ENCODE measurements around the gene RGS19. TPM values are rescaled to one million over a fixed set of nuclear protein-coding genes. Genes with fewer than 3 reads are reported as not detected.

RGS19 gene
- total RNA-seq, 1 donor from 2014 or later = 53.4 TPM

GRCh38 chr20:64051561-64052325 is 27.6 kb downstream of the RGS19 start:
- ChIA-PET POLR2A (interaction anchor here (0.5 kb wide), 1 partner anchor 69 kb away, joined by 3 read pairs; no protein-coding TSS in a partner anchor), CTCF (interaction anchor here (1.2 kb wide), 1 partner anchor 12 kb away, joined by 3 read pairs; no protein-coding TSS in a partner anchor)
- H3K27ac Mint-ChIP-seq = no peak overlapping the region
- H3K36me3 Mint-ChIP-seq (ENCODE audit: low read depth) = no peaks in the 10 kb centered on the region
- intact Hi-C loops (cut with micrococcal nuclease) = no loop called here
- no peaks in the 10 kb centered on the region for H3K9me3 Mint-ChIP-seq
- DNase-seq = no peak
- H3K27me3 Mint-ChIP-seq = peaks cover 39% of the 10 kb centered on the region
- ATAC-seq (ENCODE audit: low read depth) = no peak
- TF ChIP-seq CTCF (IDR thresholded peaks at IDR 0.05) = no peak
- peaks cover 6% of the 10 kb centered on the region for H3K4me1 Mint-ChIP-seq
- H3K4me3 Mint-ChIP-seq = no peak overlapping the region

DNA sequence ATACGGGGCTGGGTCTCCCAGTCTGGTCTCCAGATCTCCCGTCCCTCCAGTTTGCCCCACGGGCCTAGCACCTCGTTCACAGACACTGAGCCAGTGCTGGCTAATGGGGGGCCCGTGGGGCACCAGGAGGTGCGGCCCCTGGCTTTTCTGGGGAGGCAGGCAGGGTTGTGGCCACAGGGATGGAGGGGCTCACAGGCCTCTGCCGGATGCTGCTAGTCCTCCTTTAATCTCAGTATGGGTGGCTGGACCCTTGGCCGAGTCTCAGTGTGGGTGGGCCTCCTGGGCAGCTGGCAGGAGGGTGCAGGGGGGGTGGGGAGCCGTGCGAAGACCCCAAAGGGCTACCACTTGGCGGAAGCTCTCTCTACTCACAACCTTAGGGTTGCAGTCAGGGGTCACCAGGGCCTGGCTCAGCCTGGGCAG is 28.3 kb downstream of the RGS19 start:
- Mint-ChIP-seq H3K4me1 (peaks cover 6% of the 10 kb centered on the region), H3K27me3 (peaks cover 43% of the 10 kb centered on the region), H3K36me3 (ENCODE audit: low read depth) (no peaks in the 10 kb centered on the region), H3K27ac (no peak overlapping the region), H3K9me3 (no peaks in the 10 kb centered on the region), H3K4me3 (no peak overlapping the region)
- ATAC-seq (ENCODE audit: low read depth) (no peak), DNase-seq (no peak)
- TF ChIP-seq CTCF (IDR thresholded peaks at IDR 0.05) = no peak
- intact Hi-C loops (cut with micrococcal nuclease) = no loop called here
- ChIA-PET POLR2A (interaction anchor here (0.5 kb wide), 1 partner anchor 69 kb away, joined by 3 read pairs; no protein-coding TSS in a partner anchor), CTCF (no interaction called here)

DNA sequence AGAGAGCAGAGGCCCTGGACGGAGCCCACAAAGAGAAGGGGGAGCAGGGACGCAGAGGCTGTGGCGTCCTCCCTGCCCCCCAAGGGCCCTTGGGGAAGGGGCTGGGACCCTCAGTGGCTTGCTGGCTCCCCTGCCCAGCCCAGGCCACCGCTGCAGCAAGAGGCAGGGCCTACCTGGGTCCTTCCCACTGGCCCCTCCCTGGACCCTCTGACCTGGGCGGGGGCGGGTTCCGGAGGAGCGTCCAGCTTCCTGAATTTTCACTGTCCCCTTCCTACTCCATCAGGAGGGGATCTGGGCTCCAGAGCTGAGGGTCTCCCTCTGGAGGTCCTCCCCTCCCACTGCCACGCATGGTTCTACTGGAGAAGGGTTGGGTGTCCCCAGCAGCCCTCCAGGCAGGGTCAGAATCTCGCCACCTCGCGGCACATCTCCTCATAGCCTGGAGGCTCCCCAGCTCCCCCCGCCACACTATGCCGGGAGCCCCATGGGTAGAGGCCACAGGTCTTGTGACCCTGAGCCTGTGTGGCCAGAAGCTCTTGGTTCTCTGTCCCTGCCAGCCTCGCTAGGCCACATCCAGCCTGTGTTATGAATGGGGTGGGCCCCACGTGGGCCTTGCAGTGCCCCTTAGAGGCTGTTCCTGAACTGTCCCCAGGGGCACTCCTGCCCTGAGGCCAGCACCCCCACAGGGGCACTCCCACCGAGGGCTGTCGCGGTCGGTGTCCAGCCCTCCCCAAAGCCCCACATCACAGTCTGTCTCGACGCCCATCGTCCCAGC is 28.9 kb downstream of the RGS19 start:
- no peak for TF ChIP-seq CTCF (IDR thresholded peaks at IDR 0.05)
- Mint-ChIP-seq H3K4me3 (no peak overlapping the region), H3K9me3 (no peaks in the 10 kb centered on the region), H3K27ac (no peak overlapping the region), H3K27me3 (peaks cover 44% of the 10 kb centered on the region), H3K36me3 (ENCODE audit: low read depth) (no peaks in the 10 kb centered on the region), H3K4me1 (peaks cover 6% of the 10 kb centered on the region)
- DNase-seq (no peak), ATAC-seq (ENCODE audit: low read depth) (no peak)
- POLR2A ChIA-PET = interaction anchor here (1.0 kb wide), 1 partner anchor 11 kb away, joined by 10 read pairs; no protein-coding TSS in a partner anchor
- CTCF ChIA-PET = interaction anchor here (1.0 kb wide), 1 partner anchor 12 kb away, joined by 6 read pairs; the partner anchor contains the start of gene TCEA2
- intact Hi-C loops (cut with micrococcal nuclease) = no loop called here

DNA sequence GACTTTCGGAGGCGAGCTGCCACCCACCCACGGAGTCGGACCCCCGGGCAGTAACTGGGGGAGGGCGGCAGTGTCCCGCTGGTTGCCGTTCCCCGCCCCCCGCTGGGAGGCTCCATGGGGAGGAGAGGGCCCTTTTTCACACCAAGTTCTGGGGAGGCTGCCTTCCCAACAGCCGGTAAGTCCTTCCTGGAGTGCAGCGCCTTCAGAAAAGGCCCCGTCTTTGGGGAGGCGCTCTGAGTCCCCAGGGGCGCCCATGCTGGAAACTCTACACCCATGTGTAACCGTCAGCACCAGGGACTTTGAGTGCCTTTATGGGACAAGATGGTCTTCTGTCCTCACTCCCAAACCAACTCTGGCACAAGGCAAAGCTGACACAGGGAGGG is 29.4 kb downstream of the RGS19 start:
- ChIA-PET POLR2A (interaction anchor here (1.0 kb wide), 1 partner anchor 11 kb away, joined by 10 read pairs; no protein-coding TSS in a partner anchor), CTCF (interaction anchor here (1.0 kb wide), 1 partner anchor 13 kb away, joined by 6 read pairs; the partner anchor contains the start of gene TCEA2)
- Mint-ChIP-seq H3K27me3 (peaks cover 41% of the 10 kb centered on the region), H3K27ac (no peak overlapping the region), H3K4me3 (peak overlapping the region; percentile 35), H3K9me3 (no peaks in the 10 kb centered on the region), H3K36me3 (ENCODE audit: low read depth) (no peaks in the 10 kb centered on the region), H3K4me1 (peaks cover 6% of the 10 kb centered on the region)
- DNase-seq = no peak
- ATAC-seq (ENCODE audit: low read depth) = no peak
- intact Hi-C loops (cut with micrococcal nuclease) = no loop called here
- TF ChIP-seq CTCF (IDR thresholded peaks at IDR 0.05) = no peak
